ENCODE measurements around the gene NRXN2.
"Not testable (repeated sequence)": the region's sequence is repeated elsewhere in the genome, so short reads cannot be mapped to it uniquely, and the experiment has no call there.

The NRXN2 gene

DNA sequence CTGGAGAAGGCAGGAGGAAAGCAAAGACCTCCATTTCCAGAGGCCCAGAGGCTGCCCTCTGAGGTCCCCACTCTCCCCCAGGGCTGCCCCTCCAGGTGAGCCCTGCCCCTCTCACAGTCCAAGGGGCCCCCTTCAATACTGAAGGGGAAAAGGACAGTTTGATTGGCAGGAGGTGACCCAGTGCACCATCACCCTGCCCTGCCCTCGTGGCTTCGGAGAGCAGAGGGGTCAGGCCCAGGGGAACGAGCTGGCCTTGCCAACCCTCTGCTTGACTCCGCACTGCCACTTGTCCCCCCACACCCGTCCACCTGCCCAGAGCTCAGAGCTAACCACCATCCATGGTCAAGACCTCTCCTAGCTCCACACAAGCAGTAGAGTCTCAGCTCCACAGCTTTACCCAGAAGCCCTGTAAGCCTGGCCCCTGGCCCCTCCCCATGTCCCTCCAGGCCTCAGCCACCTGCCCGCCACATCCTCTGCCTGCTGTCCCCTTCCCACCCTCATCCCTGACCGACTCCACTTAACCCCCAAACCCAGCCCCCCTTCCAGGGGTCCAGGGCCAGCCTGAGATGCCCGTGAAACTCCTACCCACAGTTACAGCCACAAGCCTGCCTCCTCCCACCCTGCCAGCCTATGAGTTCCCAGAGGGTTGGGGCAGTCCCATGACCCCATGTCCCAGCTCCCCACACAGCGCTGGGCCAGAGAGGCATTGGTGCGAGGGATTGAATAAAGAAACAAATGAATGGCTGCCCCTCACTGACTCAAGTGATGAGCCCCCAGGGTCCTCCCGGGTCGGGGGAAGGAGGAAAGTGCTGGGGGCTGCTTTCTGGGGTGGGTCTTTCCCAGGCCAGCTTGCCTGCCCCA is 121.2 kb downstream of the NRXN2 start:
- Mint-ChIP-seq H3K9me3 (no peaks in the 10 kb centered on the region), H3K36me3 (ENCODE audit: low read depth) (no peaks in the 10 kb centered on the region), H3K27ac (no peak overlapping the region), H3K27me3 (peaks cover 3% of the 10 kb centered on the region), H3K4me1 (ENCODE audit: low read depth) (no peaks in the 10 kb centered on the region), H3K4me3 (no peak overlapping the region)
- DNase-seq = no peak

DNA sequence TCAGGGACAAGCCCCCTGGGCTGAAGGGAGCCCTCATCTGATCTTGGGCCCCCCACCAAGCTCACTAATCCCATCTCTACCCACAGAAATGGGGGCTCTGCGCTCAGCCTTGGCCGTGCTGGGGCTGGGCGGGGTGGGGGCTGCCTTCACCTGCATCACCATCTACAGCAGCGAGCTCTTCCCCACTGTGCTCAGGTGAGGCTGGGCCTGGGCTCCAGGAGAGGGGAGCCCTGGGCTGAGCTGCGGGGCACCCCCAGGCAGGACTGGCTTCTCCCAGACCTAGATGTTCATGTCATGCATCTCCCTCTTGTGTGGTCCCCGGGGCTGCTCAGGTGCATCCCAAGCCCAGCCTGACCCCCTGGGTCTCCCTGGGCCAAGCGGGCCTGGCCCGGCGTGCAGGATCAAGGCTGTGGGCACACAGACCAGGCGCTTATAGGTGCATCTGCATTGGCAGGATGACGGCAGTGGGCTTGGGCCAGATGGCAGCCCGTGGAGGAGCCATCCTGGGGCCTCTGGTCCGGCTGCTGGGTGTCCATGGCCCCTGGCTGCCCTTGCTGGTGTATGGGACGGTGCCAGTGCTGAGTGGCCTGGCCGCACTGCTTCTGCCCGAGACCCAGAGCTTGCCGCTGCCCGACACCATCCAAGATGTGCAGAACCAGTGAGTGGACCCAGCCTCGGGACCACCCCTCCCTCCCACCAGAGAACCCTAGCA is 122.6 kb downstream of the NRXN2 start:
- Mint-ChIP-seq H3K4me3 (no peak overlapping the region), H3K4me1 (ENCODE audit: low read depth) (no peaks in the 10 kb centered on the region), H3K36me3 (ENCODE audit: low read depth) (no peaks in the 10 kb centered on the region), H3K27ac (no peak overlapping the region), H3K9me3 (no peaks in the 10 kb centered on the region), H3K27me3 (peaks cover 3% of the 10 kb centered on the region)
- DNase-seq = no peak

DNA sequence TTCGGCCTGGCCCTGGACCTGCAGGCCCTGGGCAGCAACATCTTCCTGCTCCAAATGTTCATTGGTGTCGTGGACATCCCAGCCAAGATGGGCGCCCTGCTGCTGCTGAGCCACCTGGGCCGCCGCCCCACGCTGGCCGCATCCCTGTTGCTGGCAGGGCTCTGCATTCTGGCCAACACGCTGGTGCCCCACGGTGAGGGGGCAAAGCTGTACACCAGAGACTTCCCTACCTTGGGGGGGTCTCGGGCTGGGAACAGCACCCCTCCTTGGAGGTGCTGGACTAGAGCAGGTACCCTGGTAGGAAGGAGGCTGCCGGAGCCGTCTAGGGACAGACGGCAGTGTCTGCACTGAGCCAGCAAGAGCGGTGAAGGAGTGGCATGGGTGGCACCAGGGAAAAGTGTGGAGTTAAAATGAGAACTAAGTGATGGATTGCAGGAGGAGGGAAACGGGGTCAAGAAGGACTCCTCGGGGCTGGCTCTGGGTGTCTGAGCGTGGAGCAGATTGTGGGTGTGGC is 123.2 kb downstream of the NRXN2 start:
- no peaks in the 10 kb centered on the region for H3K4me1 Mint-ChIP-seq (ENCODE audit: low read depth)
- H3K4me3 Mint-ChIP-seq = no peak overlapping the region
- H3K27ac Mint-ChIP-seq = no peak overlapping the region
- H3K9me3 Mint-ChIP-seq = no peaks in the 10 kb centered on the region
- no peak for DNase-seq
- H3K27me3 Mint-ChIP-seq = peaks cover 2% of the 10 kb centered on the region
- H3K36me3 Mint-ChIP-seq (ENCODE audit: low read depth) = no peaks in the 10 kb centered on the region

DNA sequence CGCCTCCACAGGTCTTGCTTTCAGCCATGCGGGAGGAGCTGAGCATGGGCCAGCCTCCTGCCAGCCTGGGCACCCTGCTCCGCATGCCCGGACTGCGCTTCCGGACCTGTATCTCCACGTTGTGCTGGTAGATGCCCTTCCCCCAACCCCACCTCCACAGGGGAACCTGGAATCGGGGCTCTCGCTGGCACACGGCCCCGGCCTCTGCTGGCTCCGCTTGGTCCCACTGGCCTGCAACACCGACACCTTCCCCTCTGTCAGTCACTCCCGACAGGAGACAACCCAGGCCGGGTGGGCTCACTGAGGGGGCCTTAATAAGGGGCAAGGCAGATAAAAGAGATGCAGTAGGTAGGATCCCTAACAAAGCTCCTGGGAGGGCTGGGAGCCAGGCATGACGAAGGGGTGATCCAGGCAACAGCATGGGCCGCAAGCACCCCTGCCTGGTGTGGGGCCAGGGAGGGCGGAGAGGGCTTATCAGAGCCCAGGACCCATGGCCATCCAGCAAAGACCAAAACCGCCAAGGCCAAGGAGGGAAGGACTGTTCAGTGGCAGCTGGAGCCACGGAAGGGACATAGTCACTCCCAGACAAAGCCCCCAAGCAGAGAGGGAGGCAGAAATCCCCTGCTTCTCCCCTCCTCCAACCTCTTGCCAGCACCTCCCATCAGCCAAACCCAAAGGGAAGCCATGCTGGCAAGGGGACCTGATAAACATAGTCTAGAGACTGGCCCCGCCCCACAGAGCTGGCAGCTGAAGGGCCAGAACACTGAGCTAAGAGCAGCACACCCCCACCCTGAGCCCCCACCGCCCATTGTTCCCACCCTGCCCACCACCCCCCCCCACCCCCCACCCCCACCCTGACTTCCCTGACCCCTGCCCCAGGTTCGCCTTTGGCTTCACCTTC is 124.0 kb downstream of the NRXN2 start:
- Mint-ChIP-seq H3K4me3 (no peak overlapping the region), H3K27ac (no peak overlapping the region), H3K4me1 (ENCODE audit: low read depth) (no peaks in the 10 kb centered on the region), H3K9me3 (no peaks in the 10 kb centered on the region), H3K36me3 (ENCODE audit: low read depth) (no peaks in the 10 kb centered on the region), H3K27me3 (no peaks in the 10 kb centered on the region)
- DNase-seq = no peak

DNA sequence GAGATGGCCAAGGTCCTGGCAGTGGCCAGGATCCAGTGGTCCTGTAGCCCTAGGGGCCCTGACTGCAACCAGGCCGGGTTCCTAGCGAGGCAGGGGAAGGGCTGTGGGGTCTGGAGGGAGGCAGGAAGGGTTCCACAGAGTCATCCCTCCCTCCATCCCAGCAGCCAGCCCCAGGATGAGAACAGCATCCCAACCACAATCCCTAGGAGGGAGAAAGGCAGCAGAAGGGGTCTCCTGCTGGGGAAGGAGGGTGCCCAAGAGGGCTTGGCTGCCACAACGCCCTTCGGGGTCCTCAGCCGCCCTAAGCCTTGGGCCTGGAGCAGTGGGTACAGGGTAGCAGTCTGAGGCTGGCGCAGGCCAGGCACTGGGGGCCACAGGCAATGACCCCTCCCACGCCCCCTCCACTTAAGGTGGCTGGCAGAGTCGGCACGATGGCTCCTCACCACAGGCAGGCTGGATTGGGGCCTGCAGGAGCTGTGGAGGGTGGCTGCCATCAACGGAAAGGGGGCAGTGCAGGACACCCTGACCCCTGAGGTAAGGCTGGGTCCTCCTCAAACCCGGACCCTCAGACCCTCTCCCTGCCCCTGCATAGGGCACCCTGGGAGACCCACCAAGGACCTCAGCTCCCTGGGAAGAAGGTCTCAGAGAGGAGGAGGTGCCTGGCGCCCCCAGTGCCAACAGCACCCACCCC is 124.7 kb downstream of the NRXN2 start:
- Mint-ChIP-seq H3K4me1 (ENCODE audit: low read depth) (no peaks in the 10 kb centered on the region), H3K9me3 (no peaks in the 10 kb centered on the region), H3K4me3 (no peak overlapping the region), H3K27ac (no peak overlapping the region), H3K27me3 (peaks cover 2% of the 10 kb centered on the region), H3K36me3 (ENCODE audit: low read depth) (no peaks in the 10 kb centered on the region)
- no peak for DNase-seq

DNA sequence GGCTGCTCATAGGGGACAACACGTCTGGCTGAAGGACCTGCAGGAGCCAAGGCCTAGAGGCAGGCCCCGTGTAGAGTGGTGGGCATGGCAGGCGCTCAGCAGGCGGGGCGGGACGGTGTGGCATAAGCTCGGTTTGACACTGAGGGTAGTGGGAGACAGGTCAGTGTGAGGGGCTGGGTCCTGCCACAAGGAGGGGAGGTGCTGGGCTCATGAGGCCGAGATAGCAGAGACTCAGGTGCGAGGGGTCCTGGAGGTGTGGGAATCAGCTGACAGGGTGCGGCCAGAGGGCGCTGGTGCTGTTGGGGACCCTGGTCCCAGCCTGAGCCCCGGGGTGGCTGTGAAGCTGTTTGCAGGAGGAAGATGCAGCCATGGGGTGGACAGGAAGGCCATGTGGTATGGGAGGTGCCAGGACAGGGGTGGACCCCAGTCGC is 125.3 kb downstream of the NRXN2 start:
- Mint-ChIP-seq H3K9me3 (no peaks in the 10 kb centered on the region), H3K27me3 (peaks cover 2% of the 10 kb centered on the region), H3K4me1 (ENCODE audit: low read depth) (no peaks in the 10 kb centered on the region), H3K36me3 (ENCODE audit: low read depth) (no peaks in the 10 kb centered on the region), H3K4me3 (no peak overlapping the region), H3K27ac (no peak overlapping the region)
- no peak for DNase-seq

DNA sequence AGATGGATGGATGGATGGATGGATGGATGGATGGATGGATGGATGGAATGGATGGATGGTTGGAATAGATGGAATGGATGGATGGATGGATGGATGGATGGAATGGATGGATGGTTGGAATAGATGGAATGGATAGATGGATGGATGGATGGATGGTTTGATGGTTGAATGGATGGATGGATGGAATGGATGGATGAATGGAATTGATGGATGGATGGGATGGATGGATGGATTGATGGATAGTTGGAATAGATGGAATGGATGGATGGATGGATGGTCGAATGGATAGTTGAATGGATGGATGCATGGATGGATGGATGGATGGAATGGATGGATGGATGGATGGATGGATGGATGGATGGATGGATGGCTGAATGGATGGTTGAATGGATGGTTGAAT is 127.1 kb downstream of the NRXN2 start:
- not testable (repeated sequence) for H3K9me3 Mint-ChIP-seq; H3K27ac Mint-ChIP-seq; H3K4me1 Mint-ChIP-seq (ENCODE audit: low read depth); H3K4me3 Mint-ChIP-seq; DNase-seq; H3K27me3 Mint-ChIP-seq; H3K36me3 Mint-ChIP-seq (ENCODE audit: low read depth)

DNA sequence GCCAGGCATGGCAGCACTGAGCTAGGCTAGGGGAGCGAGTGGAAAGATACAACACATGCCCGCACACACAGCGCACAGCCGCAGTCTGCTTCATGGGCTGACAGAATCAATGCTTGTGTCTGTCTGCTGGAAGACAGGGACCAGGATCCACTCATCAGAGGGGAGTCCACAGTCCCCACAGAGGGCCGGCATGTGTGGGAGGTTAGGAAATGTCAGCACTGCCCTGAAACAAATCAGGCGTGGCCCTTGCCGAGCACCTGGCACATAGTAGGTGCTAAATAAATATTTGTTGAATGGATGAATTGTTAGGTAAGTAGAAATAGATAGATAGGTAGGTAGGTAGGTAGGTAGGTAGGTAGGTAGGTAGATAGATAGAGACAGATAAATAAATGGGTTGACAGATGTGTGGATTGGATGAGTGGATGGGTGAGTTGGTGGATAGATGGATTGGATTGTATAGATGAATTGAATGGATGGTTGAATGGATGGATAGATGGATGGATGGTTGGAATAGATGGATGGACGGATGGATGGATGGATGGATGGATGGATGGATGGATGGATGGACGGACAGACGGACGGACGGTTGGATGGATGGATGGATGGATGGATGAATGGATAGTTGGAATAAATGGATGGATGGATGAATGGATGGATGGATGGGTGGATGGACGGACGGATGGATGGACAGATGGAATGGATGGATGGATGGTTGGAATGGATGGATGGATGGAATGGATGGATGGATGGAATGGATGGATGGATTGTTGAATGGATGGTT is 128.6 kb downstream of the NRXN2 start:
- no peak overlapping the region for H3K27ac Mint-ChIP-seq
- H3K36me3 Mint-ChIP-seq (ENCODE audit: low read depth) = no peaks in the 10 kb centered on the region
- H3K27me3 Mint-ChIP-seq = peaks cover 4% of the 10 kb centered on the region
- no peaks in the 10 kb centered on the region for H3K4me1 Mint-ChIP-seq (ENCODE audit: low read depth)
- no peak for DNase-seq
- H3K9me3 Mint-ChIP-seq = no peaks in the 10 kb centered on the region
- H3K4me3 Mint-ChIP-seq = no peak overlapping the region

DNA sequence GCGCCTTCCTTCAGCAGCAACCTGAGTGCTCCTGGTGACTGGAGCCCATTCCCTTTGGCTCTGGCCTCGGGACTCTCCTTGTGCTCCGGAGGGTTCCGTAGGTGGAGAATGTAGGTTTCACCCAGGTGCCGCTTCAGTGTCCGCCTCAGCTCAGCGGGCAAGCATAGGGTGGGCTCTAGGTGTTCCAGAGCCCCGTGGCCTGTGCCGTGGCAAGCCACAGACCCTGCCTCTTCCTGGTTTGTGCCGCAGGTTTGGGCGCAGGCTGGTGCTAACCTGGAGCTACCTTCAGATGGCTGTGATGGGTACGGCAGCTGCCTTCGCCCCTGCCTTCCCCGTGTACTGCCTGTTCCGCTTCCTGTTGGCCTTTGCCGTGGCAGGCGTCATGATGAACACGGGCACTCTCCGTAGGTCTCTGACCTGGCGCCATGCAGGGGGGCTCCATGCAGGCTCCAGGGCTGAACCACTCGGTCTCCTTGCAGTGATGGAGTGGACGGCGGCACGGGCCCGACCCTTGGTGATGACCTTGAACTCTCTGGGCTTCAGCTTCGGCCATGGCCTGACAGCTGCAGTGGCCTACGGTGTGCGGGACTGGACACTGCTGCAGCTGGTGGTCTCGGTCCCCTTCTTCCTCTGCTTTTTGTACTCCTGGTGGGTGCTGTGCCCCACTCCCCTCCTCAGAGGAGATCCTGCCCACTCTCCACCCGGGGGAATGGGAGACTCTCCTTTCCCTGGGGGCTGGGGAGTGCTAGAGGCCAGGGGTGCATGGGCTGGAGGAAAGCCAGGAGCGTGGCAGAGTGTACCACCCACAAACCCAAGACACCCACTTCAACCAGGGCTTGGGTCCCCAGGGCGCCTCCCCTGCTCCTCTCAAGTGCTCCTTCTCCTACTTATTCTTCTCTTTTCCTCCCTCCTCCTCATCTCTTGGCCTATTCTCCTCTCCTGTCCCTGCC is 129.6 kb downstream of the NRXN2 start:
- Mint-ChIP-seq H3K4me3 (no peak overlapping the region), H3K9me3 (peaks cover 4% of the 10 kb centered on the region), H3K36me3 (ENCODE audit: low read depth) (no peaks in the 10 kb centered on the region), H3K27ac (no peak overlapping the region), H3K4me1 (ENCODE audit: low read depth) (no peaks in the 10 kb centered on the region), H3K27me3 (peaks cover 7% of the 10 kb centered on the region)
- DNase-seq = no peak

DNA sequence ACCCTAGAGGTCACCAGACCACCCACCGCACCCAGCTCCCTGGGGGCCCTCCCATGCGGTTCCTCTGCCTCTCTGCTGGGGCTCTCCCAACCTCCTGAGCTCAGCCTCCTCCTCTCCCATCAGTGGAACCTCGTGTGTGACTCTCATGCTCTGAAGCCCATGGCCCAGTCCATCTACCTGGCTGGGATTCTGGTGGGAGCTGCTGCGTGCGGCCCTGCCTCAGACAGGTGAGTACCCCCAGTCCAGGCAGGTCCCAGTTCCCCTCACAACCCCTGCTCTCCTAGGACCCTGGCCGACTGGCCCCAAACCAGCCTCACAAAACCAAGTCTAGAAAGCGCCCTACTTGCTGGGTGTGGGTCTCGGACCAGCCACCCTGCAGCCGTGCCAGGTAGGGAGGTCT is 130.3 kb downstream of the NRXN2 start:
- H3K4me3 Mint-ChIP-seq = no peak overlapping the region
- H3K27me3 Mint-ChIP-seq = peaks cover 13% of the 10 kb centered on the region
- DNase-seq = no peak
- H3K4me1 Mint-ChIP-seq (ENCODE audit: low read depth) = no peaks in the 10 kb centered on the region
- H3K9me3 Mint-ChIP-seq = peaks cover 7% of the 10 kb centered on the region
- H3K36me3 Mint-ChIP-seq (ENCODE audit: low read depth) = no peaks in the 10 kb centered on the region
- no peak overlapping the region for H3K27ac Mint-ChIP-seq

DNA sequence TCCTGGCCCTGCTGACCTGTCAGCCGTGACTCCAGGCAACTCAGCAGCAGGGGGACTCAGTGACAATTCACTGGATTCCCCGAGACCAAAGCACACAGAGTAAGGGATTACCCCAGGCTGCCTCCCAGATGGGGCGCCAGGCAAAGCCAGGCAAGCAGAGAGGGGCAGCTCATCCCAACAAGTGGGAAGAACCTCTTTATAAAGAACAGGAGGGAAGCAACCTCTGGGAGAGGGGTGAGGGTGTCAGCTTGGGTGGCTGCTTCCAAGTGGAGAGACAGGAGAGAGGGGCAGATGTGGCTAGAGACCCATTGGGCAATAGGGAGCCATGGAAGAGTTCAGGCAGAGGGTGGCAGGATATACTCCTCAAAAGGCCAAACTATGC is 130.8 kb downstream of the NRXN2 start:
- Mint-ChIP-seq H3K9me3 (peaks cover 7% of the 10 kb centered on the region), H3K27ac (no peak overlapping the region), H3K4me1 (ENCODE audit: low read depth) (no peaks in the 10 kb centered on the region), H3K4me3 (no peak overlapping the region), H3K36me3 (ENCODE audit: low read depth) (no peaks in the 10 kb centered on the region), H3K27me3 (peaks cover 13% of the 10 kb centered on the region)
- DNase-seq = no peak

DNA sequence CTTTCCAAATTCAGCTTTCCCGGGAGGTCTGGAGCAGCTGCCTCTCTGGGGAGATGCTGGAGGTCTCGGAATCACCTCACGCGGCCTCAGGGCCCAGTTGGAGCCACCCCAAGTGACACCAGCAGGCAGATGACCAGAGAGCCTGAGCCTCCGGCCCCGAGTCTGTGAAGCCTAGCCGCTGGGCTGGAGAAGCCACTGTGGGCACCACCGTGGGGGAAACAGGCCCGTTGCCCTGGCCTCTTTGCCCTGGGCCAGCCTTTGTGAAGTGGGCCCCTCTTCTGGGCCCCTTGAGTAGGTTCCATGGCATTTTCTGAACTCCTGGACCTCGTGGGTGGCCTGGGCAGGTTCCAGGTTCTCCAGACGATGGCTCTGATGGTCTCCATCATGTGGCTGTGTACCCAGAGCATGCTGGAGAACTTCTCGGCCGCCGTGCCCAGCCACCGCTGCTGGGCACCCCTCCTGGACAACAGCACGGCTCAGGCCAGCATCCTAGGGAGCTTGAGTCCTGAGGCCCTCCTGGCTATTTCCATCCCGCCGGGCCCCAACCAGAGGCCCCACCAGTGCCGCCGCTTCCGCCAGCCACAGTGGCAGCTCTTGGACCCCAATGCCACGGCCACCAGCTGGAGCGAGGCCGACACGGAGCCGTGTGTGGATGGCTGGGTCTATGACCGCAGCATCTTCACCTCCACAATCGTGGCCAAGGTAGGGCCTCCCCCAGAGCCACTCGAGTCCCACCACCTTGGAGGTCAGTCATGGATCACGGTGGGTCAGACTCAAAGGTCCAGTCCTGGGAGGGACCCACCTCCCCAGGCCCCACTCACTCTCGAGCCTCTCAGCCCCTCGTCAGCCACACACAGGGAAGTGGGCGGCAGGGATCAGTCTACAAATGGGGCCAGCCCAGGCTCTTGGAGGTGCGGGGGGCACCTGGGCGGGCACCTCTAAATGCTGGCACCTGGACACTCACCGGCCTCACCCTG is 131.5 kb downstream of the NRXN2 start:
- Mint-ChIP-seq H3K4me3 (no peak overlapping the region), H3K36me3 (ENCODE audit: low read depth) (no peaks in the 10 kb centered on the region), H3K9me3 (peaks cover 7% of the 10 kb centered on the region), H3K27me3 (peaks cover 13% of the 10 kb centered on the region), H3K27ac (no peak overlapping the region), H3K4me1 (ENCODE audit: low read depth) (no peaks in the 10 kb centered on the region)
- no peak for DNase-seq

Data from activated T-cell treated with anti-CD3 and anti-CD28 coated beads, Interleukin-2, amount 50 U/mL, for 24 hours (primary cell).